D341Med (cell line): ENCODE measurements around the gene PLXDC2.
A peak's percentile ranks its signal among the peaks of the same experiment; 100 is the strongest.
"Not testable (repeated sequence)": the region's sequence is repeated elsewhere in the genome, so short reads cannot be mapped to it uniquely, and the experiment has no call there.

Source experiments
- DNase-seq: peaks from one replicate; pipeline ENCODE4 v3.0.0; 2012; ENCODE audit warnings: low spot score

The PLXDC2 gene

GRCh38 chr10:19816411-19817230 lies at the start of gene PLXDC2:
Gene PLXDC2, plus strand, starts transcription at chr10:19816432.
- DNase-seq = peak; percentile 51

DNA sequence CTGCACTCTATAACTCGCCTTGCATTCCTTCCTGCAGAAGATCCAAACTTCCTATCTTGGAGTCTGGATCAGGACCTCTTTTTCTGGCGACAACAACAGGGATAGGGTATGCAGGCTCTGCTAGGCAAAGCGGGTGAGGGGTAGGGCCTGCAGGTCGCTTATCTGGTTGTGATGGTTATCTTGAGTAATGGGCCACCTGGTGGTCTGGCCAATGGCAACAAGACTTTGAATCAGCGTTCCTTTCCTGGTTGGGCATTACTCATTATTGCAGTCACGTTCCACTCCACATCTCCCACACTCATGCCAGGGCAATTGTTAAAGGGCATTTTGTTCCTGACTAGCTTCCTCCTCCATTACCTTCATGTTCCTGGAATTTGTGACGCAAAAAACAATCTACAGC lies 48.4 kb upstream of the PLXDC2 start:
- DNase-seq = peak; percentile 15

DNA sequence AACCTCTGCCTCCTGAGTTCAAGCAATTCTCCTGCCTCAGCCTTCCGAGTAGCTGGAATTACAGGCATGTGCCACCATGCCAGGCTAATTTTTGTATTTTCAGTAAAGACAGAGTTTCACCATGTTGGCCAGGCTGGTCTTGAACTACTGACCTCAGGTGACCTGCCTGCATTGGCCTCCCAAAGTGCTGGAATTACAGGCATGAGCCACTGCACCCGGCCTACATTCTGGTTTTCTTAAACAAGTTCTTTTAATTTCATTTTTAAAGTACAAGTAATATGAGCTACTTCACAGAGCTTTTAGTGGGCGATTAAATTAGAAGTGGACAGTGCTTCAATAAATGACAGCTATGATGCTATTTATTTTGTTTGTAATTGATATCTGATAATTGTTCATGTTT lies 46.4 kb upstream of the PLXDC2 start:
- DNase-seq = not testable (repeated sequence)

DNA sequence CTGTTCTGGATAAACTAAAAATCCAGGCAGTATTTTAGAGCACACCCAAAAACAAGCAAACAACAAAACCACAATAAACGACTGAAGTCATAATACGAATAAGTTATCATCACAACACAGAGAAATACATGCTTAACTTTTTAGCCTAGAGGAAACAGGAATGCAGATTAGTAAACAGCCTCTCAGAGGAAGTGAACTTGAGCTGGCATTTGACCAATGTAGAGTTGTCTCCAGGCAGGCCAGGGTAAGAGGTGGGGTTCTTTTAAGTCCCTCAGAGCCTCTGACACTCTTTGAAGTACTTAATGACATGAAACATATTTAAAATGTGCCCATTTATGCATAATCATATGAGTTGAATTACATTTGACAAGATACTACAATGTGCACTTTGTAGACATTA lies 43.3 kb upstream of the PLXDC2 start:
- no peak for DNase-seq

GRCh38 chr10:19775296-19775695 lies 40.9 kb upstream of the PLXDC2 start:
- no peak for DNase-seq

GRCh38 chr10:19777806-19778205 lies 38.4 kb upstream of the PLXDC2 start:
- DNase-seq = no peak

- no peak for DNase-seq
Measured at GRCh38 chr10:19778996-19779395, 37.2 kb upstream of the PLXDC2 start.

- no peak for DNase-seq
Measured at GRCh38 chr10:19782430-19783089, 33.7 kb upstream of the PLXDC2 start.

GRCh38 chr10:19783721-19784120 lies 32.5 kb upstream of the PLXDC2 start:
- no peak for DNase-seq

GRCh38 chr10:19785366-19785765 lies 30.9 kb upstream of the PLXDC2 start:
- DNase-seq = no peak

GRCh38 chr10:19788075-19788686 lies 28.1 kb upstream of the PLXDC2 start:
- DNase-seq = peak; percentile 41

GRCh38 chr10:19788902-19789301 lies 27.3 kb upstream of the PLXDC2 start:
- DNase-seq = no peak

GRCh38 chr10:19789607-19790006 lies 26.6 kb upstream of the PLXDC2 start:
- DNase-seq = no peak

- no peak for DNase-seq
Measured at GRCh38 chr10:19791032-19791431, 25.2 kb upstream of the PLXDC2 start.

GRCh38 chr10:19795684-19796083 lies 20.5 kb upstream of the PLXDC2 start:
- DNase-seq = no peak

- DNase-seq = no peak
Measured at GRCh38 chr10:19800161-19800560, 16.1 kb upstream of the PLXDC2 start.

GRCh38 chr10:19801369-19801768 lies 14.9 kb upstream of the PLXDC2 start:
- no peak for DNase-seq

DNA sequence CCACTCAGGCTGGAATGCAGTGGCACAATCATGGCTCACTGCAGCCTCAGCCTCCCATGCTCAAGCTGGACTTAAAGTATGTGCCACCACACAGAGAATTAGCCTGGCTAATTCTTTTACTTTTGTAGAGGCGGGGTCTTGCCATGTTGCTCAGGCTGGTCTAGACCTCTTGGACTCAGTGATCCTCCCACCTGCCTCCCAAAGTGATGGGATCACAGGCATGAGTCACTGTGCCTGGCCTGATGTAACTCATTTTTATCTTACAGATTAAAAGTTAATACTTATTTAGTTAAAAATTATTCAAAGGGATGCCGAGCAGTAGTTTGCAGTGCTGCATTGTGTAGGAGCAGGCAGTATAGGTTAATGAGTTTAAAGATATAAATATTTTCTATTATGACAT lies 12.6 kb upstream of the PLXDC2 start:
- DNase-seq = no peak

DNA sequence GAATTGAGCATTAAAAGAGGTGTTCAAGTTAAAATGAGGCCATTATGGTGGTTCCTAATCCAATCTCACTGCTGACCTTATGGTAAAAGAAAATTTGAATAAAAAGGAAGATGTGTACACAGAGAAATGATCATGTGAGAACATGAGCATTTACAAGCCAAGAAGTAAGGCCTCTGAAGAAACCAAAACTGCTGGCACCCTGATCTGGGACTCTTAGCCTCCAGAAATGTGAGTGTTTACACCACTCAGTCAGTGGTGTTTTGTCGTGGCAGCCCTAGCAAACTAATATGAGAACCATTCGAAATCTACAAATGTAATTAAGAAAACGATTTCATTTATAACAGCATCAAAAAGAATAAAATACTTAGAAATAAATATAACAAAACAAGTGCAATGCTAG lies 6.8 kb upstream of the PLXDC2 start:
- no peak for DNase-seq

DNA sequence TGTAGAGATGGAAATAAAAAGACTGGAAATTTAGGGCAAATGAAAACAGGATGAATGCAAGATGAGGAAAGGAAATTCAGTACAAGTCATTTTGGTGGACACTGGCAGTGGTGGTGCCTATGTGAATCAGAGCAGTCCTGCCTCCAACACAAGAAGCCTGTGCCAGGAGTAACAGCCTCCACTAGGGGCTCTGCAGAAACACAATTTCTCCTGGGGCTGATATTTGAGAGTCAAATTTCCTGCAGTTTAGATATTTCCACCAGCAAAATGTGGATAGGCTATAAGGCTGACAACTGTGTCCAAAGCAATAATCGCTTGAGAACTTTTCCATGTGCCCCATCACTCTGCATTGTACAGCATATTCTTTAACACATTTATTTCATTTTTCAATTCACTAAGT lies 4.7 kb upstream of the PLXDC2 start:
- peak; percentile 48 for DNase-seq

- no peak for DNase-seq
Measured at GRCh38 chr10:19812976-19813375, 3.3 kb upstream of the PLXDC2 start.

- DNase-seq = peak; percentile 64
Measured at GRCh38 chr10:19815036-19815730, 1.0 kb upstream of the PLXDC2 start.
